NCI-H510A treated with DMSO at 0.1 percent for 48 hours (cell line): ENCODE measurements around the gene MTUS2.

Source experiments
- DNase-seq: peaks from one replicate; lab custom pipeline; 2025; lab: John Stamatoyannopoulos, UW

Gene MTUS2

DNA sequence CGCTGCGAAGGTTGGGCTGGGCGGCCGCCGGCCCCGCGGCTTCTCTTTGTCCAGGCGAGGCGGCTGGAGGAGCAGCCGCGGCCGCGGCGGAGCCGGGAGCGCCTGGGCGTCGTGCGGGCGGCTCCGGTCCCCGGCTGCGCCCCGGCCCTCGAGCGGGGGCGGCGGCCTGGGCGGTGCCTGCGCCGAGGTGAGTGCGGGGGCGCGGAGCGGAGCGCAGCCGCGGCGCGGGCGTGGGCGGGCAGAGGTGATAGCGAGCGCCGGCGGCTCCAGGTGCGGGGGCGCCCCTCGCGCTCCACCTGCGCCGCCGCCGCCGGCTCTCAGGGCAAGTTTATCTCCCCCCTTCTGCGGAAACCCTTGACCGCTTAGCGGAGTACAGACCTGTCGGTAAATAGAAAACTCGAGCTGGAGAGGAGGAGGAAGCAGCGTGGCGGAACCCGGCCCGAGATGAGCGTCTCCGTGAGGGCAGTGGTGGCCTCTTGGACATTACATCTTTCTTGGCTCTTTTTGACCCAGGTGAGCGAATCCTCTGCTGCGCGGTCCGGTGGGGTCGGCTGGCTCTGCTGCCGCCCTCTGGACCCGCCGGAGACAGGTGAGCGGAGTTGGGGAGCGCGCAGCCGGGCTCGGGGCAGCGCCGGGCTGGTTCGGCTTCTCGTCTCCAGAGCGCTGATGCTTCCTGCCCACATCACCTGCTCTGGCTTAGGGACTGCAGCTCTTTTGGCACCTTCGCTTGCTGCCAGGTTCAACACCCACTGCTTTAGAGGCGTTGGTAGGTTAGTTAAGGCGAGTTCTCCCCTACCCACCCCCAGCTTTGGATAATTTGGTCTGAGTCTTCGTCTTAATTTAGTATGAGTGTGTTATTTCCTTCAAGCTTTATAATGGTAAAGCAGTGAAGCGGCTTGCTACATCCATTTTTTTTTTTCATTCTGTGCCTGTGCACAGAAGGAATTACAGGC lies at the start of gene MTUS2:
Gene MTUS2, plus strand, starts transcription at position 241 of the 953 bp plus-strand sequence.
- peak; percentile 33 for DNase-seq

DNA sequence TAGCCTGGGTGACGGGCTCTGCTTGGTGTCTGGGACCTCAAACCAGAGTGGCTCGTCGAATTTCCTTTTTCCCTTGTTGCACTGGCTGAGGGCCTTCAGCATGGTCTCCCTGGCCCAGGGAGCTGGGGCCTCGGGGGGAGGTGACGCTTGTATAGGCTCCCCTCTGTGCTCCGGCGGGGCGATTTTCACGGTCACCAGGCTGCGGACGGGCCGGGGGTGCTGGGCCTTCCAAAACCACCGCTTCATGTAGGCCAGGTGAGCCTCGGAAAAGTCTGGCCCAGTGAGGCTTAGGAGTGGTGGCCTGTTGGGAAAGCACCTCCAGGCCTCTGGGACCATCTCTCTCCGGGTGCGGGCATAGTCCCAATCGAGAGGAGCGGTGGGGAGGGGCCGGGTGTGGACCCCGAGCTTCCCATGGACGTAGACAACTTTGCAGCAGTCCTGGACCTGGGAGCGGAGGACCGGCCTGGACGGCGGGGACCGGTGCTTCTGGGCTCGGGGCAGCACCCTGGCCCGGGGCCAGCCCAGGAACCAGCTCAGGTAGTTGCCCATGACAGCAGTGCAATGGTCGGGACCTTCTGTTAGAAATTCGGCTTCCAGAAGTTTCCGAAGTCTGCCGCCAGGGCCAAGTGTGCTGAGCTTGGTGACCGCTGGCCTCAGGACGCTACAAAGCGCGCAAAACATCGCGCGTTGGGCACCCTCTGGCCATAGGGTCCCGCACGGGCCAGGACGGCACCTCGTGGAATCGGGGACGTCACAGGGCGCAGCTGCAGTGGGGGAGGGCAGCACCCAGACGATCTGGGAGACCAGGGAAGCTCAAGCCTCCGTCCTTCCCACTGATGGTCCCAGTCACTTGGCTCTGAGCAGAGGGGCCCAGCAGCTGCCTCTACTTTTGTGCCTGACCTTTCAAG lies 41.6 kb upstream of the MTUS2 start:
- no peak for DNase-seq

DNA sequence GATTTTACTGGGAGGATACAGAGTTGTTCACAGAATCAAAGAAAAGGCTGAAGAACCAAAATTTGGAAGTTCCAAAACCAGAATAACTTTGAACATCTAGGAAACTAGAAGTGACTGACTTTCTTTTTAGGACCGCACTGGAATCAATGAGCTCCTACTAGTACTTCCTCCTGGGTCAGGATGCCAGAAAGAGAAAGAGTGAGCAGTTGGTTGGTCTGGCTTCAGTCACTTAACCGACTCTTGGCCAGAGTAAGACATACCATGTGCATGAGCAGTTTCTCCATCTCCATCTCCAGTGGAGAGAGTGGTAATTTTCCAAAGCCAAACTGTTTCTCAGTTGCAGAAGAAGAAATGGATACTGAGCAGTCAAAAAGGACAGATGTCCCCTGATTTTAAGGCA lies 27.1 kb upstream of the MTUS2 start:
- no peak for DNase-seq

DNA sequence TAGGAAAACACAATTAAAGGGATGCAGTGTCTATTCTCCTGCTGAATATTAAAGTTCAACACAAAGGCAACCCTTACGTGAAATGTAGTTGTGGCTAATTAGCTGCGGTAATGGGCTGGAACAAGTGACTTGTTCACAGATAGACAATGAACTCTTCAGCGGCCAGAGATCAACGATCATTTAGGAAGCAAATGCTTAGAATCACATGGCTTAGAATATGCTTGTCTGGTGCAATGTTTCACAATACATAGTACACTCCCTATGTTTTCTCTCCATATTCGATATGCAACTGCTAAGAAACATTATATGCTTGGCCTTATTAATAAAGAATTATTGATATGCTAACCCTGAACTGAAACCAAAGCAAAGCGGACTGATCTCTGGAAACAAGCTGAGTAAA lies 25.7 kb upstream of the MTUS2 start:
- DNase-seq, result no peak

DNA sequence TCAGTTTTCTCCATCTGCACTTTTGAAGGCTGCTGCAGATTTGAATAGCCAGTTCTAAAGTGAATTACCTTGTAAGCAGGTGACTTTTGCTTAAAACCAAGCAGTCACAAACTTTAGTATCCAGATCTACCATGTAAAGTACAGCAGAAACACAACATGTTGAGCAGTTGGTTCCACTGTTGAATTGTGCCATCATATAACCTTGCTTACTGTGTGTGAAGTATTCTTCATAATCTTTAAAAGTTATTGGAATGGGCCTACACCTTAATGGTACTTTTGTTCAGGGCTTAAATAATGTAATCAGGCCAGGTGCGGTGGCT lies 23.2 kb upstream of the MTUS2 start:
- no peak for DNase-seq

DNA sequence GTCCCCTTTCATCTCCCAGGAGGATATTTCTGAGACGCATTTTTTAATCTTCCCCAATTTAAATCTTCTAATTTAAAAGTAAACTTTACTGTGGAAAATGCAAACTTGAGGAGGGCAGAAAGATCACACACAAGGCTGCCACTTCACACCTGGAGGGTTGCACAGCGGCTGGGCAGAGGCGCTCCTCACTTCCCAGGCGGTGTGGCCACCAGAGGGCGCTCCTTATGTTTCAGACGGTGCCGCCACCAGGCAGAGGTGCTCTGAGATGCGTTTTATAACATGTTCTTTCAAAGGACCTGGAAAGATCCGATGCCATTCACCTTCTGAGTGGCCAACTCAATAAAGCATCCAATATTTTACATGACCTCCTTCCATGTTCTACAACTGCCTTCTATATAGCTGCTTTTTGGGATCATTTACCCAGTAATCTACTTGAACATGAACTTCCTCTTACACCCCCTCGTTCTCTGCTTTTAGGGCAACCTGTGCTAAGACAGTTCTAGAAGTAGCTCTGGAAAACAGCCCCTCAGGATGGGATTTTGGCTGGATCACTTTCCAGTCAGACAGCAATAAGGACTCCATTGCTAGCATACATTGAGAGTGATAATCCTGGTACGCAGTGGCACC lies 14.8 kb upstream of the MTUS2 start:
- DNase-seq, result no peak

DNA sequence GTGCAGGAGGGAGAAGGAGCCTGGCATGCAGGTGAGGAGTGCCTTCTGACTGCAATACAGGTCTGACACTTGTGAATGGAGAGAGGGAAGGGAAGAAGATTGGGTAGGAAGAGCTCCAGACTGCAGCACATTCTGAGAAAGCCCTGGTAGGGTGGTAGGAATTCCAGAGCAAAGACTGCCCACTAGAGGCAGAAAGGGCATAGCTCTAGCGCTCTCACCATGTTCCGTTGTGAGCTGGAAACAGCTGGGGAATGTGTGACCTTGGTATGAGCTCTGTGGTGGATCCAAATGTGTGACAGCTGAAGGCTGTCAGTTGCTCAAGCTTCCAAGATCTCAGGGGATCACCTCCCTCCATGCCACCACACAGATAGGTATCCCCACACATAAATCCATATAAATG lies 2.9 kb upstream of the MTUS2 start:
- no peak for DNase-seq

DNA sequence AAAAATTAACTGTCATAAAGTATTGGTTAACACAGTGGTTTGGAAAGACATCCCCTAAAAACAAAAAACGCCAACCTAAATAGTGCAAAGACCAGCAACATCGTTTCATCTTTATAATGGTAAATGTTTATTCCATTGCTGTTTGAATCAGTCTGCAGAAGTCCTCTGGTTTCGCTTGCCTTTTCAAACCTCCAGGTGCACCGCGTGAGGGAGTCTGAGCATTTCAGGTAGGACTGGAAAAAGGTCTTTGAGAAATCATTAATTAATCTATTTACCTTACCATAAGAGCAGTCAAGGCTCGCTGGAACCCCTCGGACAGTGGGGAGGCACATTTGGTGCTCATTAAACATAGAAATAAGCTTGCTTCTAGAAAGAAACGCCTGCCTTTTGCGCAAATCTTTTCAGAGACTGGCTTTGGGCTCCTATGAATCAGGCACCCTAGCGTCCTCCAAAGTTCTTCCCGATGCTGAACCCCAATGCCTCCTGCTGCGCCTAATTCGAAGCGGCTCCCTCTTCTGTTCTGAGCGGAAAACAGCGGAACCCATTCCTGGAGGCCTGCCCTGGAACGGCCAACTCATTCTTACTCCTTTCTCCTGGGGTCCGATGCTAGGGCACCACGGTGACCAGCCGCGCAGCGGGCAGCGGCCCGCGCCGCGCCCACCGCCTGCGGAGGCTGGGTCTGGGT lies 951 bp upstream of the MTUS2 start:
- DNase-seq, result peak; percentile 22

DNA sequence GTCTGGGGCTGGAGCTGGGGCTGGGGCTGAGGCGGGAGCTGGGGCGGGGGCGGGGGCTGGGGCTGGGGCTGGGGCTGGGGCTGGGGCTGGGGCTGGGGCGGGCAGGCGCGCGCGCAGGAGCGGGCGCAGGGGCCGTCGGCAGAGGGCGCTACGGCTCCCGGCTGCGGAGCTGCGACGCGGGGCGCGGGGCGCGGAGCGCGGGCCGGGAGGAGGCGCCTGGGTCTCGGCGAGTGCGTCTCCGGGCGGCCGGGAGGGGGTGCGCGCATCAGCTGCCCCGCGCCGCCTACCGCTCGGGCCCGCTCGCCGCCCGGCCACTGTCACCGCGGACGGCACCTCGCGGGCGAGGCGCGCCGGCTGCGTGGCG lies 422 bp upstream of the MTUS2 start:
- peak; percentile 38 for DNase-seq

DNA sequence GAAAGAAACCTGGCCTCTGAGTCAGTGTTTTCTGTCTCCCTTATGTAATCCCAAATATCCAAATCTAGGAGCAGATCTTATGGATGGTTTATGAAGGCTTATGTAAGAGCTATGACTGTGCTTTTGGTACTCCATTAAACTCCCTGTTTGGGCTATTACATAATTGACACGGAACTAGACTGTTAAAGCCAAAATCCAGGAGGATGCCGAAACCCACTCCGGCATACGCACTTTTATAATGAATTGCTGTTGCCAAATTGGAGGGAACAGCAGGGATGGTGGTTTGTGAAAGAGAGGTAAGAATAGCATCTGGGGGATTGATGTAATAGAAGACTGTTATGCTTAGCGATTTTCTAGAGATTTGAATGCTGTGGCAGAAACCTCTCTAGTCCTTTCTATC lies 2.0 kb downstream of the MTUS2 start:
- DNase-seq, result no peak

DNA sequence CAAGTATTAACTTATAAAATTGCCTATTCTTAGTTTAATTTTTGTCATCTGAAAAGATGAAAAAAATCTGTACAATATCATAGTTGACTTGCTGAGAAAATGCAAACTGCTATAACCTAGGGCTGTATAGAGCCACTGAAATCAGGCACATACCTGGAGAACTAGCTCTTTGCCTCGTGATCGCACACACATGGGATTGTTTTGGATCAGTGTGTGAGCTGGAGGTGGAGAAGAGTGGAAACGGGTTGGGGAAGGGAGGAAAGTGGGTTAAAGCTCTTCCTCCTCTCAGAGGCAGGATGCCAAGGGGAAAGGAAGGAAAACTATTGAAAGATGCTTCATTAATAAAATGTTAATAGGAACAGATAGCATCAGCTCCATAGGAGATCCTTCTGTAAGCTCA lies 2.7 kb downstream of the MTUS2 start:
- no peak for DNase-seq

DNA sequence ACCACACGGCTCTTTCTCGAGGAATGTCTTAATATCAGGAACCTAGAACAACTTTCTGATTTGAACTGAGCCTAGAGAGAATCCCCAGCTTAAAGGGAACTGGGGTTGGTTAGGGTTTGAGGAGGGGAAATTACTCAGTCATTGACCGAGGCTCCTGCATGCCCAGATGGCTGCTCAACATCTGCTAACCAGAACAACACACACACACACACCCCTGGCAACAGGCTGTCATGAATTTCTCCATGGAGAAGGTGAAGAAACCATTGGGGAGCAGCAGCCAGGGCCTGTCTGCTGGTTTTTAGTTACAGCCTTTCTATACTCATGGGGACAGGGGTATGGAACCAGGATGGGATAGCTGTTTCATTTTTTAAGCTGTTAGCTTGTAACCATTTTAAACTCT lies 5.2 kb downstream of the MTUS2 start:
- no peak for DNase-seq

DNA sequence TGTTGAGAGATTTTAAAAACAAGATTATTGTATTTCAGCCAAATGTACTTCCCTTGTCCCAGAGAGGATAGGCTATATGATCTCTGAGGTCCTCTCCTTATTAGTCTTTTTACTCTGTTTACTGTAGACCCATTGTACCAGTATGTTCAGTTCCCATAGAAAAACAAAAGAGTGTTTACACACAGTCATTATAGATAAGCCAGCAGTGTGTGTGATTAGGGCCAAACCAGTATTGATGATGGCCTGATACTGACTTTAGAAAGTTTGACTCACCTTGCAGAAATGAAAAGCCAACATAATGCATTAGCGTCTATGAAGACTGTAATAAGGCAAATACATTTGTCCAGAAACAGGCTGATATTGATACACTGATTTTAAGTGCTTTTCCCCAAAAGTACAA lies 6.2 kb downstream of the MTUS2 start:
- no peak for DNase-seq

DNA sequence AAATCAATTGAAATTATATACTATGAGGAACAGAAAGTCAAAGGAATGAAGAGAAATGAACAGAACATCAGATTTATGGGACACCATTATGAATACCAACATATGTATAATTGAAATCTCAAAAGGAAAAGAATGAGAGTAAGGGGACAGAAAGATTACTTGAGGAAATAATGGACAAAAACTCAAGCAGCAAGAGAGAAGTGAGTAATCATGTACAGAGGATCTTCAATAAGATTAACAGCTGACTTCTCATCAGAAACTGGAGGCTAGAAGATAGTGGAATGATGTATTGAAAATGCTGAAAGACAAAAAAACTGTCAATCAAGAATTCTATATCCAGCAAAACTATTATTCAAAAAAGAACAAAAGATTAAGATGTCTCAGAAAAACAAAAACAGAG lies 10.4 kb downstream of the MTUS2 start:
- no peak for DNase-seq

DNA sequence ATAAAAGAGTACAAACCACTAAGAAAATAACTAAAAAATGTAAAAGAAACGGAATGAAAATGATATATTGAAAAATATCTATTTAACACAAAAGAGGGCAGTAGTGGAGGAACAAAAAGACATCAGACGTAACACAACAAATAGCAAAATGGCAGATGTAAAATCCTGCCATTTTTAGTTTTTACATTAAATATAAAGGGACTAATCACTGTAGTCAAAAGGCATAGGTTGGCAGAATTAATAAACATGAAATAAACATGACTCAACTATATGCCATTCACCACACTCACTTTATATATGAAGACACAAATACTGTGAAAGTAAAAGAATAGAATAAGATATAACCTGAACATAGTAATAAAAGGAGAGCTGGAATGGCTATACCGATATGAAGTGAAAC lies 11.0 kb downstream of the MTUS2 start:
- DNase-seq, result no peak

DNA sequence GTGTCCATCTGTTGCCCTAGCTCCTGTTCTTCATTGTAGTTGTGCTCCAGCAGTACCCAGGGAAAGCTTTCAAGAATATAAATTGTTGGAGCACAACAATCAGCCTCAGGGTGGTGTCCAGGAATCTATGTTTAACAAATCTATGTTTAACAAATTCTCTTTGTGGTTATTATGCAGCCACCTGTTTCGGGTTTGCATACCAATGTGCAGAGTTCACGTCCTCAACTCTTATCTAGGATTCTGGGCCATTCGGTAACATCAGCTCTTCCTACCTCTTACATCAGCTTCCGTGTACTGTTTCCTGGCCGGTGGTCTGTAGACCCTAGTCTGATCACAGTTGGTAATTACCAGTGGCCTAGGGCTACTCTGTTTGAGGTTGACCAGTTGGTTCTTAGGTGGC lies 17.0 kb downstream of the MTUS2 start:
- DNase-seq, result no peak

DNA sequence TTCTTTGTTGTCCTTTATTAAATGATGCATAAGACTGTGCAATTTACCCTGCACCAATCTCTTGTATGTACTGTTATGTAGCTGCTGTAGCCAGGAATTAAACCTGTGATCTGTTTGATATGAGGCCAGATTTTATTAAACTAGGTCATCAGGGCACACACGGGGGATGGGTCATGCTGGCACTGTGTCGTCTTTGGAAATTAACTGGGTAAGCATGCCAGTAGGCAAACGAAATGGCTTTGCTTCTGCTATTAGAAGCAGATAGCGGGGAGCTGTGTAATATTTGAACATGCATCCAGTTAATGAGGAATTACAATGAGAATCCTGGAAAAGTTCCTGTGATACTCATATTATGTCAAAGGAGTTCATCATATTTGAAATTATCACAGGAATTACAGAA lies 23.5 kb downstream of the MTUS2 start:
- DNase-seq, result no peak

DNA sequence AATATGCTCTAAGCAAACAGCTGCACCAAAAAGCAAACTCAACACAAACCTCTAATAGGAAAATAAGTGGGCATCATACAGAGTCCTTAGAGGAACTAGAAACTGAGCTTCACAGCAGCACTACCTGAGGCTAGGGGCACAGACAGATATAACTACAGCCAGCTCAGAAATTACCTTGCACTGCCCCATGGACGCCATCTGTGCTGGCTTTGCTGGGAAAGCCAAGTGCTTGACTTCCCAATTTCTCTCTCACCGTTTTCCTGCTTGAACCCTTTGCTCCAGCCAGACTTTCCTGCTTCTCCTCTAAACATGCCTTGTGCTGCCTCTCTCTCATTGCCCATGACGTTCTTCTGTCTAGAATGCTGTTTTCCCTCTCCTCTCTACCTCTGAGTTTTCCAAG lies 29.3 kb downstream of the MTUS2 start:
- no peak for DNase-seq

DNA sequence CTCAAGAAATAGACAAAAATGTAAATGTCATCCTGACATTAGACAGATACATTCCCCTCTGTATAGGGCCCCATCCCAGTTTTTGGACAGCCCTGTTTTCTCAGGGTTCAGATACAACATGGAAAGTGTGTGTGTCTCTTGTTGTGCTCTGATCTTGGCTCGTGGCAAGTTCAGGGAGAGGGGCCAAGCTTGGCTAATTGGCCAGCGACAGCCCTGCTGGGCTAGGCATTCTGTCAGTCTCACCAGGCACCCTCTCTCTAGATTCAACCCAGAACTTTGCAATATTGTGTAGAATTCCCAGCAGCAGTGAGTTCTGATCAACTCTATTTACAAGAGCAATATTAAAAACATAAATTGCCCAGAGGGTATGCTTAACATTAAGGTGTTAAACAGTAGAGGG lies 30.1 kb downstream of the MTUS2 start:
- DNase-seq, result no peak

DNA sequence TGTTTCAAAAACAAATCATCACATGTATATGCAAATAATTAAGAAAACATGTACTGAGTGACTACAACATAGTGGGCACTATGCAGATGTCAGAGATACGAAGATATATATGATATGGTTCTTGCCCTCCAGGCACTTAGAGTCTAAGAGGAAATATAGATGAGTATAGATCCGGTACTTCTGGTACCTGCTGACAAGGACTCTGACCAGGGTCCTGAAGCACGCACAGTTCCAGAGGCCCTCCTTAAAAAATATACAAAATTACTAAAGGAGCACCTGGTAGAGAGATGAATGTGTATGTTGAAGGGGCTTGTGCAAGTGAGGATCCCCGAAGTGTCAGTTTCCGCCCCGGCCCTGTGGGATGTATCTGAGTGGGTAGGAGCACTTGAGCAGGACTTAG lies 31.3 kb downstream of the MTUS2 start:
- no peak for DNase-seq

DNA sequence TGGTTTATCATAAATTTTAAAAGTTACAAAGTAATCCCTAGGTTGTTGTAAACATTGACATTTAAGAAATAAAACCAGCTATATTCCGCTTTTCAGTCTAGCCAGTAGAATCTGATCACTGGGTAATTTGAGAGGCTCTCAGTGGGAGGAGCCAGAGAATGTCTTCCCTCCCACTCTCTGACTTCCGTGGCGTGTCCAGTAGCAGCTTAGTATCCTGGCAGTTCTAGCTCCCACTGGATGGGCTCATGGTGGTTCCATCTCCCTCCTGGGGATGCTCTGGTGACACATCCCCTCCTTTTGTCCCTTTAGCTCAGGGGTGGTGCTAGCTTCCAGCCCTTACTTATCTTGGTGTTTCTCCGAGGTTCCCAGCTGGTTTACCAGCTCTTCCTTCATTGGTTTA lies 34.5 kb downstream of the MTUS2 start:
- no peak for DNase-seq

DNA sequence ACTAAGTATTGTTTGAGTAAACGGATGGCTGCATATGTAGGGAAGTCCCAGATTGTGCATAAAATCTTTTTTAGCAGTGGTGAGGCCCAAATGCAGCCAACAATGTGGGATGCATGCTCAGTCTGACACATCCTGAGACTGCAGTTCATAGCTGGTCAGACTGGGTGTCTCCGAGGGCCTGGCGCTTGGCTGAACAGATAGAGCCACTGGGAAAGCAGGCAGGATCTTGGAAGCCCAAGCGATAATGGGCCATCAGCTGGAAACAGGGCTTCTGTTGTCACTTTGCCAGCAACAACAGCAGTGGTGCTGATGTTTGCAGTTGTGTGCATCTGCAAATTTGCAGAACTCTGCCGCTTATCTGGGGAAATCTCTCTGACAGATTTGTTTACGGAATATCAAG lies 36.1 kb downstream of the MTUS2 start:
- DNase-seq, result no peak
